ENCODE data around the gene HOXD3.

Gene HOXD3

GRCh38 chr2:176186024-176186423, 28.9 kb downstream of the HOXD3 start:
- POLR2A ChIA-PET (ENCODE audit: low non-redundant PET) = no interaction called here
- DNase-seq (ENCODE audit: low spot score) = no peak
- no peak overlapping the region for H3K27ac ChIP-seq
- CTCF ChIA-PET = no interaction called here
- no peak for TF ChIP-seq CTCF (conservative IDR thresholded peaks at IDR 0.05; ENCODE audit: low read depth)

- ChIA-PET CTCF (interaction anchor here (0.8 to 0.9 kb wide), 2 partner anchors 26 to 367 kb away, joined by 4 to 6 read pairs; no protein-coding TSS in a partner anchor), POLR2A (ENCODE audit: low non-redundant PET) (no interaction called here)
- TF ChIP-seq CTCF (conservative IDR thresholded peaks at IDR 0.05; ENCODE audit: low read depth) = no peak
- H3K27ac ChIP-seq = no peak overlapping the region
- DNase-seq (ENCODE audit: low spot score) = no peak
These were observed 30.2 kb downstream of the HOXD3 start for GRCh38 chr2:176187200-176187898.

- CTCF ChIA-PET = interaction anchor here (0.8 kb wide), 1 partner anchor 366 kb away, joined by 6 read pairs; no protein-coding TSS in a partner anchor
- POLR2A ChIA-PET (ENCODE audit: low non-redundant PET) = interaction anchor here (0.7 kb wide), 1 partner anchor 11 kb away, joined by 3 read pairs; no protein-coding TSS in a partner anchor
These were observed 31.0 kb downstream of the HOXD3 start, which contains the start of gene HOXD1 for GRCh38 chr2:176187899-176188773. TSS of gene HOXD1 (plus strand) at chr2:176188668. CDS start at chr2:176188802, 134 bp downstream.

GRCh38 chr2:176188774-176189680, 31.9 kb downstream of the HOXD3 start:
- DNase-seq (ENCODE audit: low spot score) = peak; percentile 24
- POLR2A ChIA-PET (ENCODE audit: low non-redundant PET) = interaction anchor here (0.7 kb wide), 1 partner anchor 10 kb away, joined by 3 read pairs; no protein-coding TSS in a partner anchor
- CTCF ChIA-PET = no interaction called here
- H3K27ac ChIP-seq = no peak overlapping the region
- no peak for TF ChIP-seq CTCF (conservative IDR thresholded peaks at IDR 0.05; ENCODE audit: low read depth)

More at GRCh38 chr2:176187899-176188773, 31.0 kb downstream of the HOXD3 start, which contains the start of gene HOXD1:
- TF ChIP-seq CTCF (conservative IDR thresholded peaks at IDR 0.05; ENCODE audit: low read depth) = no peak
- no peak within 1 kb of the TSS for H3K27ac ChIP-seq
- DNase-seq (ENCODE audit: low spot score) = peak; percentile 87

GRCh38 chr2:176189681-176190641, 32.9 kb downstream of the HOXD3 start:
- ChIA-PET CTCF (interaction anchor here (0.6 to 1.1 kb wide), 3 partner anchors 55 to 117 kb away, joined by 3 to 5 read pairs (median 4); no protein-coding TSS in a partner anchor), POLR2A (ENCODE audit: low non-redundant PET) (no interaction called here)
- no peak for TF ChIP-seq CTCF (conservative IDR thresholded peaks at IDR 0.05; ENCODE audit: low read depth)
- no peak for DNase-seq (ENCODE audit: low spot score)
- no peak overlapping the region for H3K27ac ChIP-seq

Measured in RWPE1 (cell line).